ENCODE data around the gene EHD1. TPM values are rescaled to one million over a fixed set of nuclear protein-coding genes. Genes with fewer than 3 reads are reported as not detected.

EHD1 gene
- polyA plus RNA-seq, 1 experiment, result 56.1 TPM

GRCh38 chr11:64836448-64837072 lies 41.9 kb downstream of the EHD1 start:
- H3K27ac ChIP-seq (ENCODE audit: low read depth, low read length), result no peak overlapping the region
- POLR2A ChIA-PET, result interaction anchor here (1.2 kb wide), 1 partner anchor 23 kb away, joined by 7 read pairs; no protein-coding TSS in a partner anchor
- H3K9me3 ChIP-seq (ENCODE audit: control insufficient read depth, insufficient read depth, low read length), result no peaks in the 10 kb centered on the region; the same call in 1 of the 2 replicates
- no peak for DNase-seq (ENCODE audit: low read depth, low spot score)
- CTCF ChIA-PET, result interaction anchor here (1.9 kb wide), 1 partner anchor 58 kb away, joined by 6 read pairs; no protein-coding TSS in a partner anchor
- peaks cover 2% of the 10 kb centered on the region for H3K27me3 ChIP-seq (ENCODE audit: control insufficient read depth, insufficient read depth, low read length)
- no peak overlapping the region for H3K4me3 ChIP-seq (ENCODE audit: low read depth, low read length)
- no peak for TF ChIP-seq CTCF (IDR thresholded peaks at IDR 0.05; ENCODE audit: low read depth, low read length)

DNA sequence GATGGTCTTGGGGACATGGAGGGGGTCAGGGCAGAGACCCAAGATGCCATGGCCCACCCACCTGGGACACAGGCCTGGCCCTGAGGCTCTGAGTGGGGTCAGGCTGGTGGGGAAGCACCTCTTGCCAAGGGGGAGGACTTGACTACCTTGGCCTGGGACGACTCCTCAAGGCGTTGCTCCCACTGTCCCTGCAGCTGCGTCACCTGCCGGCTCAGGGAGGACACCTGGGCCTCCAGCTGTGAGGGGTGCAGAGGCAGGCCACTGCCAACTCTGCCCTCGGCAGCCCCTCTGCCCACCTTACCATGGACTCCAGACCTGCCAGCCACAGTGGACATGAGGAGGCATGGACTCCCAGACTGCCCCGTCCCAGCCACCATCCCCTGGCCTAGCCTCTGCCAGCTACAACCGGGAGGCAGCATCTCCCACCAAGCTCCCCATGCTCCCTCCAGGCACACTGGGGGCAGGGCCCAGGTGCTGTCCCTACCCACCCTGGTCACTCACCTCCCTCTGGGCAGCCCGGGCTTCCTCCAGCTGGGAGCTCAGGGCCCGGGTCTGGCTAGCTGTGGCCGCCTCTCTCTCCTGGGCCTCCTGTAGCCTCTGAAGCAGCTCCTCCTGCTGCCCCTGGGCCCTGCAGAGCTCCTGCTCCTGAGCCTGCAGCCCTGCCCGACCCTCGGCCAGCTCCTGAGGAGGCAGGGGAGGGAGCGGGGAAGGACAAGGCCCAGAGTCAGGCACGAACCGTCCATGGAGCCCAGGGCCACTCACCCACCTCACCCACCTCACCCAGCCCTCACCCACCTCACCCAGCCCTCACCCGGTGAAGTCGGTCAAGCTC lies 42.6 kb downstream of the EHD1 start:
- POLR2A ChIA-PET, result interaction anchor here (1.2 kb wide), 1 partner anchor 23 kb away, joined by 7 read pairs; no protein-coding TSS in a partner anchor
- H3K27ac ChIP-seq (ENCODE audit: low read depth, low read length), result no peak overlapping the region
- CTCF ChIA-PET, result interaction anchor here (1.9 to 2.3 kb wide), 2 partner anchors 12 to 58 kb away, joined by 6 to 7 read pairs; no protein-coding TSS in a partner anchor
- H3K27me3 ChIP-seq (ENCODE audit: control insufficient read depth, insufficient read depth, low read length), result peaks cover 3% of the 10 kb centered on the region
- H3K9me3 ChIP-seq (ENCODE audit: control insufficient read depth, insufficient read depth, low read length), result no peaks in the 10 kb centered on the region; the same call in 1 of the 2 replicates
- no peak for DNase-seq (ENCODE audit: low read depth, low spot score)
- H3K4me3 ChIP-seq (ENCODE audit: low read depth, low read length), result no peak overlapping the region
- TF ChIP-seq CTCF (IDR thresholded peaks at IDR 0.05; ENCODE audit: low read depth, low read length), result no peak

DNA sequence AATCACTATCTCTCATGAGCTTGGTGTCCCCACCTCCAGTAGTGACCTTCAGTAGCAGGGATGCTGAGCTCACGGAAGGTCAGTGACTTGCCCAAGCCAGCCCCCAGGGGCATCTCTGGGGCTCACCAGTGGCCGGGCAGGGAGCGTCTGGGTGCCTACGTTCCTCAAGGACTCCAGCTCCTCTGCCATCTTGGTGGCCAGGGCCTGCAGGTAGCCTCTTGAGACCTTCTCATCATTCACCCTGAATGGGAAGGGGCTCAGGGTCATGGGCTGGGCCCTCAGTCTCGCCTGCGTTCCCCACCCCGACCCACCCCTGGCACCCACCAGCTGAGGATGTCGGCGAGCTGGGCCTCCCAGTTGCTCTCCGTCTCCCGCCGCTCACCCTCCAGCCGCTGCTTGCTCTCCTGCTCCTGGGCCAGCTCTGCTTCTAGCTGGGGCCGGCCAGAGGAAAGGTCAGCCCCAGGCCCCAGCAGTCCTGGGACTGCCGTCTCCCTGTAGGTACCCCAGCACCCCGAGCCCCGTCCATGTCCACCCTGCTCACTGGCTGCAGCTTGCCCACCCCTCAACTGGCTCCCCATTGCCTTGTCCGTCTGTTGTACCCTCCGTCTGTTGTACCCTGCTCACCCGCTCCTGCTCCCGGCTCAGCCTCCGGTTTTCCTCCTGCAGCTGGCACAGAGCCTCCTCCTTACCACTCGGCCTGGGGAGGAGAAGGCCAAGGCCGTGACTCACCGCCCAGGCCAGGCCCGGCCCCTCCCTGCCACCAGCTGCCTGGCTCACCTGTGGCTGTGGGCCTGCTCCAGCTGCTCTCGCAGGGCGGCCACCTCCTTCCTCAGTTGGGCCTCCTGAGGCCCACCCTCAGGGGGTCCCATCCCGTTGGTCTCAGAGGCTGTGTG lies 43.5 kb downstream of the EHD1 start:
- no peak for TF ChIP-seq CTCF (IDR thresholded peaks at IDR 0.05; ENCODE audit: low read depth, low read length)
- Histone ChIP-seq H3K27me3 (ENCODE audit: control insufficient read depth, insufficient read depth, low read length) (peaks cover 3% of the 10 kb centered on the region), H3K27ac (ENCODE audit: low read depth, low read length) (no peak overlapping the region), H3K4me3 (ENCODE audit: low read depth, low read length) (no peak overlapping the region), H3K9me3 (ENCODE audit: control insufficient read depth, insufficient read depth, low read length) (no peaks in the 10 kb centered on the region; the same call in 1 of the 2 replicates)
- ChIA-PET POLR2A (interaction anchor here (0.6 kb wide), 1 partner anchor 74 kb away, joined by 6 read pairs; no protein-coding TSS in a partner anchor), CTCF (interaction anchor here (1.9 to 2.3 kb wide), 2 partner anchors 12 to 59 kb away, joined by 6 to 7 read pairs; no protein-coding TSS in a partner anchor)
- no peak for DNase-seq (ENCODE audit: low read depth, low spot score)

- ChIA-PET CTCF (interaction anchor here (0.6 to 2.3 kb wide), 3 partner anchors 13 to 60 kb away, joined by 6 to 7 read pairs (median 7); no protein-coding TSS in a partner anchor), POLR2A (interaction anchor here (0.6 kb wide), 1 partner anchor 73 kb away, joined by 6 read pairs; no protein-coding TSS in a partner anchor)
Measured at GRCh38 chr11:64834031-64834722, 44.2 kb downstream of the EHD1 start.

More at GRCh38 chr11:64834031-64834722, 44.2 kb downstream of the EHD1 start:
- H3K27me3 ChIP-seq (ENCODE audit: control insufficient read depth, insufficient read depth, low read length), result peaks cover 3% of the 10 kb centered on the region
- no peaks in the 10 kb centered on the region; the same call in 1 of the 2 replicates for H3K9me3 ChIP-seq (ENCODE audit: control insufficient read depth, insufficient read depth, low read length)
- no peak for DNase-seq (ENCODE audit: low read depth, low spot score)
- no peak overlapping the region for H3K27ac ChIP-seq (ENCODE audit: low read depth, low read length)
- TF ChIP-seq CTCF (IDR thresholded peaks at IDR 0.05; ENCODE audit: low read depth, low read length), result no peak
- no peak overlapping the region for H3K4me3 ChIP-seq (ENCODE audit: low read depth, low read length)

Measured in AG04450 (cell line).